NCI-H146 (cell line): ENCODE data around the gene CHST1.

Source experiments
- DNase-seq: peaks from one replicate; lab custom pipeline; 2025; lab: John Stamatoyannopoulos, UW

The CHST1 gene

GRCh38 chr11:45644981-45645889 is 20.2 kb downstream of the CHST1 start:
- no peak for DNase-seq

- DNase-seq: no peak
Measured at GRCh38 chr11:45643598-45644260, 21.7 kb downstream of the CHST1 start.

- no peak for DNase-seq
Measured at GRCh38 chr11:45641961-45642360, 23.5 kb downstream of the CHST1 start.

- DNase-seq: no peak
Measured at GRCh38 chr11:45638051-45638450, 27.4 kb downstream of the CHST1 start.

GRCh38 chr11:45635907-45636306 is 29.5 kb downstream of the CHST1 start:
- DNase-seq: no peak

GRCh38 chr11:45625611-45626010 is 39.8 kb downstream of the CHST1 start:
- DNase-seq: no peak

GRCh38 chr11:45624095-45624494 is 41.3 kb downstream of the CHST1 start:
- DNase-seq: no peak

- no peak for DNase-seq
Measured at GRCh38 chr11:45622861-45623260, 42.6 kb downstream of the CHST1 start.

GRCh38 chr11:45622283-45622682 is 43.1 kb downstream of the CHST1 start:
- DNase-seq: no peak

- DNase-seq: no peak
Measured at GRCh38 chr11:45621588-45621987, 43.8 kb downstream of the CHST1 start.

- DNase-seq: no peak
Measured at GRCh38 chr11:45620243-45620642, 45.2 kb downstream of the CHST1 start.

- DNase-seq: no peak
Measured at GRCh38 chr11:45618897-45619296, 46.5 kb downstream of the CHST1 start.

GRCh38 chr11:45617871-45618601 is 47.4 kb downstream of the CHST1 start:
- DNase-seq: no peak

- DNase-seq: no peak
Measured at GRCh38 chr11:45616802-45617549, 48.4 kb downstream of the CHST1 start.

GRCh38 chr11:45615182-45615792 is 50.1 kb downstream of the CHST1 start:
- DNase-seq: no peak

- no peak for DNase-seq
Measured at GRCh38 chr11:45614196-45614828, 51.1 kb downstream of the CHST1 start.

- no peak for DNase-seq
Measured at GRCh38 chr11:45610627-45611026, 54.8 kb downstream of the CHST1 start.

GRCh38 chr11:45609902-45610301 is 55.5 kb downstream of the CHST1 start:
- no peak for DNase-seq

GRCh38 chr11:45609337-45609736 is 56.1 kb downstream of the CHST1 start:
- no peak for DNase-seq

- no peak for DNase-seq
Measured at GRCh38 chr11:45607995-45608394, 57.4 kb downstream of the CHST1 start.
